GM21528 (cell line): ENCODE results near the gene CATSPER1.

Experiments used
- ATAC-seq: cut with Tn5 transposase; IDR thresholded peaks from one replicate; pipeline ENCODE4 v1.9.1; 2021; ENCODE audit warnings: mild to moderate bottlenecking, moderate library complexity; ENCODE audit not compliant: unreplicated experiment, low FRiP score

The CATSPER1 gene

DNA sequence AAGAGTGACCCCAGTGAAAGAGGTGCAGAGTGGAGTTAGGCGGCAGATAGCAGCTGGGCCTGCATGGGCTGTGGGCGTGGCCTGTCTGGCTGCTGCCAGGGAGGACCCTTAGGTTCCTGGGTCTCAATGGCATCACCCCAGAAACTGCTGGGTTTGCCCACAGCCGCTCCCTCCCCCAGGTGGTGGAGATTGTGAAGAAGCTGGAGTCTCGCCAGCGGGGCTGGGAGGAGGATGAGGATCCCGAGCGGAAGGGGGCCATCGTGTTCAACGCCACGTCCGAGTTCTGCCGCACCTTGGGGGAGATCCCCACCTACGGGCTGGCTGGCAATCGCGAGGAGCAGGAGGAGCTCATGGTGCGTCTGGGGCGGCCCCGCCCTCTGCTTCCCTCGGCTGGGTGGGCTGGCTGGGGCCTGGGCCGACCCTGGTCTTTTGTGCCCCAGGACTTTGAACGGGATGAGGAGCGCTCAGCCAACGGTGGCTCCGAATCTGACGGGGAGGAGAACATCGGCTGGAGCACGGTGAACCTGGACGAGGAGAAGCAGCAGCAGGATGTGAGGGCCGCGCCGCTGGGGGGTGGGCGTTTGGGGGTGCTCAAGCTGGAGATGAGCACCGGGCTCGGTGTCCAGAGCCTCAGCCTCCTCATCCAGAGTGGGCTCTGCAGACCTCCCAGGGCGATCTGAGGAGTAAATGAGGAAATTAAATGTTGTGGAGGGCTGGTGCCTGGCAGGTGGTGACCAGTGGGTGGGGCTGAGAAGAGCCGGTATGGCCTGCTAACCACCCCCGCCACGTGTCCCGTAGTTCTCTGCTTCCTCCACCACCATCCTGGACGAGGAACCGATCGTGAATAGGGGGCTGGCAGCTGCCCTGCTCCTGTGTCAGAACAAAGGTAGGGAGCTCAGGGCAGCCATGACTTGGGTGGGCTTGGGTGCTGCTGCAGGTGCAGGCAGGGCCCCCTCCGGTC is 49.8 kb downstream of the CATSPER1 start:
- no peak for ATAC-seq

DNA sequence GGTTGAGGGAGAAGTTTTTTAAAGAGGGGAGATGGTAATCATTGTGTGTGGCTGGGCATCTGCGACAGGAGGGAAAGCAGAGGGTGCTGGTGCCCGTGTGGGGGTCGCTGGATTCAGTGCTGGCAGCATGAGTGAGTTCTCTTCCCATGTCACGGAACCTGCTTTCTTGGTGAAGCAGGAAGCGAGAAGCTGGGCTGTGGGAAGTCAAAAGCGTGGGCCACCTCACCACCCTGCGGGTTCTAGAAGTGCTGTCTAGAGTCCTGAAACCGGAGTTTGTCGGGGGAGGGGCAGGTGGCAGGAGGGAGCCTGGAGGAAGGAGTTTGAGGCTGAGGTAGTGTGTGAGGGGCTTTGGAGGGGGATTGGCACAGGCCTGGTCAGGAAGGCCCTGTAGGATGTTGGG is 50.5 kb downstream of the CATSPER1 start:
- no peak for ATAC-seq

DNA sequence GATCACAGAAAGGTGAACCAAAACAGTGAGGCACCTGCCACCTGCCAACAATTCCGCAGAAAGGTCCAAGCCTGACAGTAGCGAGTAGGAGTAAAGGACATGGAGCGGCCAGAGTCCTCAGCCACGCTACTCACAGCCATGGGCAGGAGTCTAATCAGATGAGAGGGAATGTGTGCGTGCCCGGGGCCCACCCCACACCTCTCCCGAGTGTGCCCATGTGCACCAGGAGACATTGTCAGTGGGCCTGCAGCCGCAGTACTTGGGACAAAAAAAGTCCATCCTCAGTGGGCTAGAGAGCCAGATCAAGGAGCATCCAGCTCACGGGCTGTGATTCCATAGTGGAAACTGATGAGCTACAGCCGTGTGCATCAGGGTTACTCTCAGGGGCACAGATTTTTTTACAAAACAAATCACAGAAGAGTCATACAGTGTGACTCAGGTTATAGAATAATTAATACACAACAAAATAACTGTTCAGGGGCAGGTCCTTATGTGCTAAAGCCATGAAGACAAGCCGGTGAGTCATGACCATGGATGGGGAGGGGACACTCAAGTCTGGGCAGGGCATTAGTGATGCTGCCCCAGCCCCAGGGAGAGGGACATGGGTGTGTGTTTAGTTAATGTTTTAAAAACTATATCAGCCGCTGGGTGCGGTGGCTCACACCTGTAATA is 52.7 kb downstream of the CATSPER1 start:
- ATAC-seq, result no peak

DNA sequence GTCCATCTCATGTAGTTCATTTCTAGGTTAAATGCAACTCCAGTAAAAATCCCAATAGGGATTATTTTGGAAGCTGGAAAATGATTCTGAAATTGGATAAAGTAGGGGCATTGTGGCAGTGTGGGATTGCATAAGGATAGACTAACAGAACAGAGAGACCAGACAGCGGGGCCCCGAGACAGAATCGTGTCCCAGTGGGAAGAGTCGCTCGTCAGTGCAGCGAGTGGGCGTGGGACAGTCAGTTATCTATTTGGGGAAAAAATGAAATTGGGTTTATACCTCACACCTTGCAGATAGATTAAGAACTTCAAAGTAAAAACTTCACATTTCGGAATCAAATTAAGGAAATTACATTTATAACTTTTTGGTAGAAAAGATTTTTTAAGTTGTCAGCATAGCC is 54.2 kb downstream of the CATSPER1 start:
- no peak for ATAC-seq

DNA sequence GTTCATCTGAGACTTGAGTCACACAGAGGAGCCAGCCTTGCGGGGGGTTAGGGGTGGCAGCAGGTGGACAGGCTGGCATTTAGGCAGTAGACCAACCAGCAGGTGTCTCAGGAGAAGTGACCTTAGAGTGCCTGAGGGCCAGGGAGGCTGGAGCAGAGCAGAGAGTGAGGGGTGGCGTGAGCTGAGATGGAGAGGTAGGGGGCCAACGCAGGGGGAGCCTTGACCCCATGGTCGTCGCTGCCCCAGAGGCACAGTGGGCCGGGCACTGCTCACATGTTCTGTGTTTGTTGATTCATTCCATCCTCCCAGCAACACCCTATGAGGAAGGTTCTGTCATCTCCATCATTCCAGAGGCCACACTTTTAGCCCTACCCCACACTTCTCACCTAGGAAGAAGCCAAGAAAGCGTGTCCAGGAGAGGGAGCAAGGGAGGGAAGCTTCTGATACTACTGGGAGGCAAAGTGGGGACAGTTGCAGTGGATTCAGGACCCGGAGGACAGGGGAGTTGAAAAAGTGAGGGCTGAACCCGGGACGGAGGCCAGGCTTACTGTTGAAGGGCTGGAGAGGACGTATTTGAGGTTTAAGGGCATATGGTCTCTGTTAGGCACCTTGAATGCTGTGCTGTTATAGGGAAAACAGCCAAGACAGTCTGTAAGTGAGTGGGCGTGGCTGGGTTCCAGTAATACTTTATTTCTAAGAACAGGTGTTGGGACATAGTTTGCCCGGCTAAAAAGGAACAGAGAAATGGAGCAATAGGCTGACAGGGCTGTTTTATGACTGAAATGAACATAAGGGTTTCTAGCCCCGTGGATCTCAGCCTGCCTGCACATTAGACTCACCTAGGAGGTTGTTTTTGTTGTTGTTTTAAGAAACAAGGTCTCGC is 57.4 kb downstream of the CATSPER1 start:
- ATAC-seq, result no peak

DNA sequence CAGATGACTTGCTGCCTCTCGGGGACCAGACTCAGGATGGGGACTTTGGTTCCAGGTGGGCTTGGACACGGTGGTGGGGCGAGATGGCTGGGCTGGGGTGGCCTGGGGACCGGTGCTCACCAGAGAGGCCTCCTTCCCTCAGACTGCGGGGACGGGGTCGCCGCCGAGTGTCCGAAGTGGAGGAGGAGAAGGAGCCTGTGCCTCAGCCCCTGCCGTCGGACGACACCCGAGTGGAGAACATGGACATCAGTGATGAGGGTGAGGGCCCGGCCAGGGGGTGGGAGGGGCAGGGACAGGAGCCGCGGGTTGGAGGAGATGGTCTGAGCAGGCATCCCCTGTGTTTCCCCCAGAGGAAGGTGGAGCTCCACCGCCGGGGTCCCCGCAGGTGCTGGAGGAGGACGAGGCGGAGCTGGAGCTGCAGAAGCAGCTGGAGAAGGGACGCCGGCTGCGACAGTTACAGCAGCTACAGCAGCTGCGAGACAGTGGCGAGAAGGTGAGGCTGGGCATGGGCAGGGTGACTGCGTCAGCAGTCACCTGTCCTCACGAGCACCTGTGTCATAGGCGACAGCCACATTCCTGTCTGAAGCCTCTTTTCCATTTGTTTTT is 58.8 kb downstream of the CATSPER1 start:
- no peak for ATAC-seq
